H9 (cell line): ENCODE results near the gene YEATS4. TPM values are rescaled to one million over a fixed set of nuclear protein-coding genes. Genes with fewer than 3 reads are reported as not detected.

Experiments used
- DNase-seq: peaks from one replicate; pipeline ENCODE4 v3.0.0-alpha.2; 2017
- H2AFZ ChIP-seq: one replicate; pipeline ENCODE4 v1.6.1; 2013; ENCODE audit warnings: mild to moderate bottlenecking, low read length, control low read depth, moderate library complexity
- H2AK5ac ChIP-seq: 2 replicates; pipeline ENCODE4 v1.6.1; 2013; ENCODE audit warnings: low read length, control low read depth, mixed read lengths; ENCODE audit not compliant: insufficient read length
- H2BK120ac ChIP-seq: one replicate; pipeline ENCODE4 v1.6.1; 2013; ENCODE audit warnings: low read depth, mild to moderate bottlenecking, low read length, control low read depth, inconsistent platforms; ENCODE audit not compliant: poor library complexity, severe bottlenecking
- H2BK12ac ChIP-seq: 2 replicates; pipeline ENCODE4 v1.6.1; 2013; ENCODE audit warnings: low read length, control low read depth, mixed read lengths, low read depth; ENCODE audit not compliant: insufficient read length
- H2BK15ac ChIP-seq: 2 replicates; pipeline ENCODE4 v1.6.1; 2013; ENCODE audit warnings: low read depth, low read length, control low read depth
- H2BK20ac ChIP-seq: one replicate; pipeline ENCODE4 v1.6.1; 2013; ENCODE audit warnings: low read depth, mild to moderate bottlenecking, low read length, control low read depth, inconsistent platforms; ENCODE audit not compliant: poor library complexity, severe bottlenecking
- H2BK5ac ChIP-seq: 2 replicates; pipeline ENCODE4 v1.6.1; 2013; ENCODE audit warnings: low read length, control low read depth, mixed read lengths; ENCODE audit not compliant: insufficient read length
- H3K14ac ChIP-seq: 2 replicates; pipeline ENCODE4 v1.6.1; 2013; ENCODE audit warnings: low read length, control low read depth; ENCODE audit not compliant: insufficient read depth
- H3K18ac ChIP-seq: 2 replicates; pipeline ENCODE4 v1.6.1; 2013; ENCODE audit warnings: low read depth, mild to moderate bottlenecking, mixed read lengths, low read length, control low read depth; ENCODE audit not compliant: insufficient read length
- H3K23ac ChIP-seq: 2 replicates; pipeline ENCODE4 v1.6.1; 2013; ENCODE audit warnings: low read length, control low read depth, mixed read lengths, low read depth; ENCODE audit not compliant: insufficient read length
- H3K23me2 ChIP-seq: 2 replicates; pipeline ENCODE4 v1.6.1; 2013; ENCODE audit warnings: low read depth, mild to moderate bottlenecking, mixed read lengths, low read length, control low read depth; ENCODE audit not compliant: insufficient read length, poor library complexity, severe bottlenecking
- H3K27ac ChIP-seq: 2 replicates; pipeline ENCODE4 v1.5.1; 2013; ENCODE audit warnings: low read length, control low read depth, mixed read lengths, low read depth; ENCODE audit not compliant: insufficient read length
- H3K27me3 ChIP-seq: 2 replicates; pipeline ENCODE4 v1.6.1; 2013; ENCODE audit warnings: low read length, control low read depth, inconsistent platforms; ENCODE audit not compliant: insufficient read depth
- H3K4ac ChIP-seq: 2 replicates; pipeline ENCODE4 v1.6.1; 2013; ENCODE audit warnings: low read depth, mild to moderate bottlenecking, control low read depth, inconsistent platforms, low read length, moderate library complexity
- H3K4me1 ChIP-seq: 2 replicates; pipeline ENCODE4 v1.6.1; 2013; ENCODE audit warnings: low read length, control low read depth, inconsistent platforms; ENCODE audit not compliant: insufficient read depth
- H3K4me2 ChIP-seq: 2 replicates; pipeline ENCODE4 v1.6.1; 2013; ENCODE audit warnings: low read length, control low read depth, mixed read lengths; ENCODE audit not compliant: insufficient read length, insufficient read depth
- H3K56ac ChIP-seq: 2 replicates; pipeline ENCODE4 v1.6.1; 2013; ENCODE audit warnings: low read depth, mild to moderate bottlenecking, mixed read lengths, low read length, control low read depth; ENCODE audit not compliant: insufficient read length
- H3K79me1 ChIP-seq: 2 replicates; pipeline ENCODE4 v1.6.1; 2013; ENCODE audit warnings: low read depth, mild to moderate bottlenecking, moderate library complexity, low read length, control low read depth, inconsistent platforms; ENCODE audit not compliant: insufficient read depth, poor library complexity, severe bottlenecking
- H3K79me2 ChIP-seq: 2 replicates; pipeline ENCODE4 v1.6.1; 2013; ENCODE audit warnings: low read length, control low read depth, inconsistent platforms; ENCODE audit not compliant: insufficient read depth
- H3K9ac ChIP-seq: 2 replicates; pipeline ENCODE4 v1.6.1; 2013; ENCODE audit warnings: low read length, control low read depth, mixed read lengths; ENCODE audit not compliant: insufficient read length; ENCODE audit errors: extremely low read depth
- H3K9me3 ChIP-seq: one replicate; pipeline ENCODE4 v1.6.1; 2013; ENCODE audit warnings: low read depth, low read length, inconsistent platforms; ENCODE audit not compliant: control insufficient read depth
- H3T11ph ChIP-seq: one replicate; pipeline ENCODE4 v1.6.1; 2013; ENCODE audit warnings: mild to moderate bottlenecking, low read length, control low read depth, inconsistent platforms
- H4K20me1 ChIP-seq: one replicate; pipeline ENCODE4 v1.6.1; 2013; ENCODE audit not compliant: control insufficient read depth, insufficient read length, insufficient read depth
- H4K5ac ChIP-seq: 2 replicates; pipeline ENCODE4 v1.6.1; 2013; ENCODE audit warnings: low read depth, mild to moderate bottlenecking, mixed read lengths, low read length, control low read depth; ENCODE audit not compliant: insufficient read length
- H4K8ac ChIP-seq: replicated peaks from 2 replicates; pipeline ENCODE4 v1.6.1; 2013; ENCODE audit warnings: low read length, control low read depth, mixed read lengths, low read depth; ENCODE audit not compliant: insufficient read length
- H4K91ac ChIP-seq: 2 replicates; pipeline ENCODE4 v1.6.1; 2013; ENCODE audit warnings: low read depth, mild to moderate bottlenecking, moderate library complexity, mixed read lengths, low read length, control low read depth; ENCODE audit not compliant: insufficient read length
- H3K27ac Mint-ChIP-seq, 3 experiments: 2 replicates in 2 of 3; 3 replicates in 1 of 3; pipeline ENCODE4 v1.8.0; 2020 to 2021; ENCODE audit warnings: mixed read lengths in 3 of 3, mild to moderate bottlenecking in 1 of 3, moderate library complexity in 1 of 3
- H3K27me3 Mint-ChIP-seq: 2 replicates; pipeline ENCODE4 v1.8.0; 2021; ENCODE audit warnings: low read depth, mild to moderate bottlenecking, moderate library complexity, mixed read lengths
- H3K36me3 Mint-ChIP-seq, 3 experiments: 2 replicates in 2 of 3; 3 replicates in 1 of 3; pipeline ENCODE4 v1.8.0; 2020 to 2021; ENCODE audit warnings: low read depth in 3 of 3, mixed read lengths in 3 of 3; ENCODE audit not compliant: insufficient read depth in 1 of 3
- H3K4me1 Mint-ChIP-seq, 2 experiments: 2 replicates each; pipeline ENCODE4 v1.8.0; 2020; ENCODE audit warnings: mixed read lengths in 2 of 2
- H3K4me3 Mint-ChIP-seq, 2 experiments: 2 replicates in 1 of 2; 3 replicates in 1 of 2; pipeline ENCODE4 v1.8.0; 2020 to 2021; ENCODE audit warnings: mild to moderate bottlenecking in 2 of 2, mixed read lengths in 2 of 2, moderate library complexity in 1 of 2
- H3K9me3 Mint-ChIP-seq, 2 experiments: 2 replicates in 1 of 2; 3 replicates in 1 of 2; pipeline ENCODE4 v1.8.0; 2020; ENCODE audit warnings: mild to moderate bottlenecking in 2 of 2, mixed read lengths in 2 of 2, moderate library complexity in 1 of 2
- CTCF ChIP-seq: fragments of 200-600 bp; sonication (generic); conservative IDR thresholded peaks from 3 replicates; pipeline ENCODE4 v1.8.0; 2021; ENCODE audit warnings: antibody characterized with exemption, mild to moderate bottlenecking
- WGBS: extraction: QIAGEN DNeasy Blood & Tissue Kit; methylation state at CpG from one replicate; pipeline ENCODE4 v1.1.7; 2013; ENCODE audit warnings: missing lambda C conversion rate, low lambda C conversion rate, mixed read lengths; ENCODE audit not compliant: insufficient read length; ENCODE audit errors: extremely low coverage; 5-methylcytosine and 5-hydroxymethylcytosine counted together
- total RNA-seq: library from RNA; stranded (reverse); gene quantifications from 2 replicates; pipeline ENCODE4 v1.2.1, GENCODE V29; 2021

YEATS4 gene
- total RNA-seq, 1 experiment from 2014 or later, result 35.6 TPM

GRCh38 chr12:69383074-69383473 lies 23.5 kb downstream of the YEATS4 start:
- Histone ChIP-seq H2AK5ac (no peak overlapping the region), H2BK12ac (no peak overlapping the region), H2BK15ac (no peak overlapping the region), H2BK20ac (no peak overlapping the region), H3K4me1 (no peaks in the 10 kb centered on the region), H4K5ac (no peak overlapping the region), H2BK5ac (no peak overlapping the region), H2BK120ac (no peak overlapping the region), H2AFZ (no peak overlapping the region), H3K27me3 (no peaks in the 10 kb centered on the region), H3K4ac (no peak overlapping the region), H3K23me2 (no peaks in the 10 kb centered on the region), H4K8ac (no peak overlapping the region), H3K23ac (no peak overlapping the region), H3K56ac (no peak overlapping the region), H4K20me1 (no peaks in the 10 kb centered on the region), H3K18ac (no peak overlapping the region), H3K79me1 (no peaks in the 10 kb centered on the region), H3T11ph (no peak overlapping the region), H4K91ac (no peak overlapping the region), H3K27ac (no peak overlapping the region), H3K4me2 (no peak overlapping the region), H3K79me2 (peaks cover 3% of the 10 kb centered on the region; the same call in 1 of the 2 replicates), H3K9ac (no peak overlapping the region), H3K9me3 (no peaks in the 10 kb centered on the region), H3K14ac (no peak overlapping the region)
- TF ChIP-seq CTCF, result no peak
- Mint-ChIP-seq H3K27me3 (no peaks in the 10 kb centered on the region), H3K27ac (no peak overlapping the region; a peak in 1 of 7 replicates), H3K9me3 (no peaks in the 10 kb centered on the region), H3K4me3 (no peak overlapping the region), H3K4me1 (0 out of 4 replicates have a peak, but pooled peaks cover 0 to 2% of the 10 kb centered on the region in 2 experiments), H3K36me3 (peaks cover 15 to 49% (median 39%) of the 10 kb centered on the region in 3 experiments)
- WGBS, result no CpG with 5 or more reads among the region's 1 CpG
- DNase-seq, result no peak
